Keratinocyte (primary cell): ENCODE results near the gene PABPN1L. TPM values are rescaled to one million over a fixed set of nuclear protein-coding genes. Genes with fewer than 3 reads are reported as not detected.
A peak's percentile ranks its signal among the peaks of the same experiment; 100 is the strongest.

ENCODE experiments used
- DNase-seq: peaks from one replicate; pipeline ENCODE4 v3.0.0-alpha.2; 2011; ENCODE audit warnings: low read depth, missing footprints, low spot score
- FAIRE-seq: peaks from 2 replicates; lab custom pipeline; 2011; peaks lifted over from hg19 to GRCh38; lab: Jason Lieb, UNC
- H2AFZ ChIP-seq: 2 replicates; pipeline ENCODE4 v1.6.0; 2012; ENCODE audit warnings: low read length, control low read depth, inconsistent platforms; ENCODE audit not compliant: control insufficient read depth
- H3K27ac ChIP-seq: 2 replicates; pipeline ENCODE4 v1.5.1; 2011; ENCODE audit warnings: low read length; ENCODE audit not compliant: control insufficient read depth, insufficient read depth
- H3K27me3 ChIP-seq: 3 replicates; pipeline ENCODE4 v1.6.0; 2011; ENCODE audit warnings: low read length; ENCODE audit not compliant: control insufficient read depth, insufficient read depth; ENCODE audit errors: extremely low read depth
- H3K36me3 ChIP-seq, 2 experiments: 2 replicates in 1 of 2; 3 replicates in 1 of 2; pipeline ENCODE4 v1.5.1; 2011; ENCODE audit warnings: low read length in 2 of 2, mild to moderate bottlenecking in 1 of 2; ENCODE audit not compliant: control insufficient read depth in 2 of 2, insufficient read depth in 2 of 2; ENCODE audit errors: extremely low read depth in 1 of 2
- H3K4me1 ChIP-seq: 3 replicates; pipeline ENCODE4 v1.5.1; 2011; ENCODE audit warnings: low read length; ENCODE audit not compliant: control insufficient read depth, insufficient read depth; ENCODE audit errors: extremely low read depth
- H3K4me2 ChIP-seq: 3 replicates; pipeline ENCODE4 v1.6.0; 2011; ENCODE audit warnings: low read depth, low read length; ENCODE audit not compliant: control insufficient read depth, insufficient read depth; ENCODE audit errors: extremely low read depth
- H3K4me3 ChIP-seq, 3 experiments: fragments of 200-600 bp in 1 of 3; sonication (generic) in 1 of 3; 2 replicates in 2 of 3; 3 replicates in 1 of 3; pipeline ENCODE4 v1.5.1; 2011 to 2016; ENCODE audit warnings: low read length in 3 of 3, mild to moderate bottlenecking in 3 of 3, control low read depth in 2 of 3, inconsistent platforms in 1 of 3, low read depth in 1 of 3, mixed read lengths in 1 of 3, mixed run types in 1 of 3, moderate library complexity in 1 of 3; ENCODE audit not compliant: control insufficient read depth in 2 of 3, insufficient read depth in 2 of 3; ENCODE audit errors: extremely low read depth in 1 of 3
- H3K79me2 ChIP-seq: 2 replicates; pipeline ENCODE4 v1.6.0; 2012; ENCODE audit warnings: low read length; ENCODE audit not compliant: control insufficient read depth, insufficient read depth
- H3K9ac ChIP-seq: 3 replicates; pipeline ENCODE4 v1.6.0; 2011; ENCODE audit warnings: low read length; ENCODE audit not compliant: control insufficient read depth, insufficient read depth; ENCODE audit errors: extremely low read depth
- H3K9me1 ChIP-seq: 3 replicates; pipeline ENCODE4 v1.6.0; 2011; ENCODE audit warnings: low read length; ENCODE audit not compliant: control insufficient read depth, insufficient read depth; ENCODE audit errors: extremely low read depth
- H3K9me3 ChIP-seq: 2 replicates; pipeline ENCODE4 v1.5.1; 2012; ENCODE audit warnings: low read depth, low read length; ENCODE audit not compliant: control insufficient read depth
- H4K20me1 ChIP-seq: 3 replicates; pipeline ENCODE4 v1.6.0; 2011; ENCODE audit warnings: low read length; ENCODE audit not compliant: control insufficient read depth, insufficient read depth; ENCODE audit errors: extremely low read depth
- CTCF ChIP-seq, 3 experiments: IDR thresholded peaks in 1 of 3; conservative IDR thresholded peaks in 1 of 3; optimal IDR thresholded peaks in 1 of 3; 2 replicates in 2 of 3; 3 replicates in 1 of 3; pipeline versions ENCODE3 to v1.5.1; 2011; ENCODE audit warnings: low read length in 3 of 3, mild to moderate bottlenecking in 3 of 3, moderate library complexity in 2 of 3, control low read depth in 1 of 3, inconsistent platforms in 1 of 3; ENCODE audit not compliant: insufficient read depth in 2 of 3; ENCODE audit errors: extremely low read depth in 1 of 3
- EZH2 ChIP-seq: IDR thresholded peaks from one replicate; pipeline ENCODE4 v1.6.1; 2012; ENCODE audit warnings: inconsistent platforms, mild to moderate bottlenecking, low read length, moderate library complexity
- dilution Hi-C: fragments of 300-500 bp; cut with MboI; formaldehyde crosslinking; loops from one replicate; pipeline ENCODE4 v1.7.0; 2020; ENCODE audit warnings: low sequenced_read_pairs; ENCODE audit not compliant: extremely low pct_ligation_motif_present
- polyA plus RNA-seq, 5 experiments: library from polyadenylated mRNA; depleted of rRNA in 3 of 5; stranded (reverse) in 3 of 5; stranded (forward) in 1 of 5; unstranded in 1 of 5; fragments of >200 nt; gene quantifications; 1 replicate in 1 of 5; 2 replicates in 3 of 5; 3 replicates in 1 of 5; pipeline versions ENCODE4 v1.2.1 to v1.2.3, GENCODE V29; 2011 to 2012; ENCODE audit warnings: missing spikeins in 2 of 5, low read depth in 1 of 5, low replicate concordance in 1 of 5

The PABPN1L gene
- polyA plus RNA-seq, 1 donor (not counting 4 experiments of a cell fraction or from before 2014, with no cell fraction given), result not detected

- Histone ChIP-seq H3K27me3 (no peaks in the 10 kb centered on the region), H2AFZ (peak overlapping the region; percentile 68), H3K27ac (no peak overlapping the region), H4K20me1 (no peaks in the 10 kb centered on the region), H3K4me1 (peaks cover 5% of the 10 kb centered on the region), H3K9ac (peak overlapping the region; percentile 94), H3K4me2 (peak overlapping the region; percentile 69), H3K9me1 (no peaks in the 10 kb centered on the region), H3K4me3 (peak overlapping the region; percentile 70 to 100 (median 82)), H3K79me2 (peaks cover 5% of the 10 kb centered on the region), H3K36me3 (peaks cover 7 to 12% of the 10 kb centered on the region in 2 experiments), H3K9me3 (no peaks in the 10 kb centered on the region)
- DNase-seq (no peak), FAIRE-seq (no peak)
- dilution Hi-C loops, result no loop called here
- TF ChIP-seq CTCF (optimal IDR thresholded peaks at IDR 0.05 in 1 of 3, IDR thresholded peaks at IDR 0.05 in 1 of 3, conservative IDR thresholded peaks at IDR 0.05 in 1 of 3; ENCODE audit: extremely low read depth in 1 of 3, insufficient read depth in 2 of 3, low read length in 3 of 3) (no peak), EZH2 (no peak)
These were observed 10.2 kb downstream of the PABPN1L start for GRCh38 chr16:88856122-88856827.

GRCh38 chr16:88855736-88856121 lies 10.7 kb downstream of the PABPN1L start:
- Histone ChIP-seq H3K9me3 (no peaks in the 10 kb centered on the region), H3K36me3 (peaks cover 7 to 9% of the 10 kb centered on the region in 2 experiments), H2AFZ (no peak overlapping the region), H4K20me1 (no peaks in the 10 kb centered on the region), H3K4me1 (peaks cover 5% of the 10 kb centered on the region), H3K79me2 (peaks cover 5% of the 10 kb centered on the region), H3K9me1 (no peaks in the 10 kb centered on the region), H3K27me3 (no peaks in the 10 kb centered on the region), H3K27ac (no peak overlapping the region), H3K4me3 (peak overlapping the region; percentile 62 to 100 (median 65)), H3K9ac (peak overlapping the region; percentile 41), H3K4me2 (peak overlapping the region; percentile 69)
- no peak for DNase-seq
- TF ChIP-seq CTCF (optimal IDR thresholded peaks at IDR 0.05 in 1 of 3, IDR thresholded peaks at IDR 0.05 in 1 of 3, conservative IDR thresholded peaks at IDR 0.05 in 1 of 3; ENCODE audit: extremely low read depth in 1 of 3, insufficient read depth in 2 of 3, low read length in 3 of 3) (no peak), EZH2 (no peak)
- dilution Hi-C loops, result no loop called here
- FAIRE-seq, result no peak
